ENCODE measurements around the gene SH3BGRL3.
A peak's percentile ranks its signal among the peaks of the same experiment; 100 is the strongest.
"Not testable (repeated sequence)": the region's sequence is repeated elsewhere in the genome, so short reads cannot be mapped to it uniquely, and the experiment has no call there.

SH3BGRL3 gene

DNA sequence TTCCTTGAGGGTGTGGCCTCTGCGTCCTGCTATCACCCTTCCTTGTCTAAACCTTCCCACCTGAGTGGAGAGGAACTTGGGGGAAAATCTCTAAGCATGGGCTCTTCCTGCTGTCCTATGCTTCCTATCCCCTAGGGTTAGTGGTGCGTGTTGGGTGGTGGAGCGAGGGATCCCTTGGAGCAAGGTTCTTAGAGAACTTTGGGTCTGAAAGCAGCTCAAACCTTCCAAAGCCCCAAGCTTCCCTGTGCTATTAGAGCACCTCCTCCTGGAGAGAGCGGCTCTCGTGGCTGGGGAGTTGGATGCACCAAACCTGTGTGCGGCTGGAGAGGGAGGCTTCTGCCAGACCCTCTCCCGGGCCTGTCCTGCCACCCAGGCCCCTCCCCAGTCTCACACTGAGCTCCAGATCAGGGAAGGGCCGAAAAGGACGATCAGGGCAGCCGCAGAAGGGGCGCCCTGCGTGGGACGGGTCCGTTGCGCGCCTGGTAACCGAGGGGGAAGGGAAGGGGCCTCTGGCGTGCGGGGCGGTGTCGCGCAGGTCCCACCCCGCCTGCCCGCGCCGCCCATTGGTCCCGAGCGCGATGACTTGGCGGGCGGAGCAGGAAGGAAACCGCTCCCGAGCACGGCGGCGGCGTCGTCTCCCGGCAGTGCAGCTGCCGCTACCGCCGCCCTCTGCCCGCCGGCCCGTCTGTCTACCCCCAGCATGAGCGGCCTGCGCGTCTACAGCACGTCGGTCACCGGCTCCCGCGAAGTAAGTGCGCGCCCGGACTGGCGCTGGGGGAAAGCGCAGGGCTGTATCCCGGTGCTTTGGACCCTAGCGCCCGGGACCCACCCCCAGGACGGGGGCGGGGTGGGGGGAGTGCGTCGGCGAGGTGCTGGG is at the start of gene SH3BGRL3:
Gene SH3BGRL3, plus strand, starts transcription at position 631 of the 877 bp plus-strand sequence. Its CDS starts 70 bp downstream, at position 701.
- peak; percentile 85 for DNase-seq

DNA sequence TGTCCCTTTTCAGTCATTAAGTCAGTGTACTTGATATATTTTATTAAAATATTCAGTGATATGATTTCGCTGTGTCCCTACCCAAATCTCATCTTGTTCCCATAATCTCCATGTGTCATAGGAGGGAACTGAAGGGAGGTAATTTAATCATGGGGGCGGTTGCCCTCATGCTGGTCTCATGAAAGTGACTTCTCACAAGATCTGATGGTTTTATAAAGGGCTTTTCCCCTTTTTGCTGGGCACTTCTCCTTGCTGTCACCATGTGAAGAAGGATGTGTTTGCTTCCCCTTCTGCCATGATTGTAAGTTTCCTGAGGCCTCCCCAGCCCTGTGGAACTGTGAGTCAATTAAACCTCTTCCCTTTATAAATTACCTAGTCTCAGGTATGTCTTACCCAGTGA is 49.2 kb upstream of the SH3BGRL3 start:
- DNase-seq = not testable (repeated sequence)

DNA sequence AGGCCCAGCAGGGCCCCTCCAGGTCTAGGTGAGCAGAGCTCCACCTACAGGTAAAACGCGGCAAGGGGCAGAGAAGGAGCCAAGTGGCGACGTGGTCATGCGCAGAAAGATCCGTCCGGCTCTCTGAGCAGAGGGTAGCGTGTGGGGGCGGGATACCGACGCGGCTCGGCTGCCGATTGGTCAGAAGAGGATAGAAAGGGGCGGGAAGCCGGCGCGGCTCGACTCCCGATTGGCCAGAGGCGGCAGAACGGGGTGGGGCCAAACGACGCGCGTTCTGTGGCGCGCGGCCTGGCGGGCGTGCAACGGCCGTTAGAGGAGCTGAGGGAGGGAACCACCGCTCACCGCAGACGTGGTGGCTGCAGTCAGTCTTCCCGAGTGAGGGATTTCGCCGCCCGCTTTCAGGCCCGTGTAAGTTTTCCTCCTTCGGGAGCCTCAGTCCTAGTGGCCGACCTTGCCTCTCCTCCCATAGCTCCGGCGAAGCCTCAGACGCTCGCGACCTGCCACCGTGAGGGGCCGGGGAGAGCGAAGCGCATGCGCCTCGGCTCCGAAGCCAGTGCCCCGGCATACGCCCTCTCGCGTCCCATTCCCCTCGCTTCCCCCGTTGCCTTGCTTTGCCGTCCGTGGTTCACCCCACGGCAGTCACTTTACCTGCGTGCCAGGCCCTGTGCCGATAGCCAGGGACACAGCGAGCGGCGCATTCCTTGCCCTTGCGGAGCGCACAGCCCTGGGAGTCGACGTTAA is 45.8 kb upstream of the SH3BGRL3 start, which contains the start of gene CEP85:
Gene CEP85, plus strand, starts transcription at position 298 of the 741 bp plus-strand sequence. CDS start 5,584 bp downstream, outside the sequence.
- peak; percentile 99 for DNase-seq

GRCh38 chr1:26234644-26235370 is 45.1 kb upstream of the SH3BGRL3 start:
- peak; percentile 36 for DNase-seq

DNA sequence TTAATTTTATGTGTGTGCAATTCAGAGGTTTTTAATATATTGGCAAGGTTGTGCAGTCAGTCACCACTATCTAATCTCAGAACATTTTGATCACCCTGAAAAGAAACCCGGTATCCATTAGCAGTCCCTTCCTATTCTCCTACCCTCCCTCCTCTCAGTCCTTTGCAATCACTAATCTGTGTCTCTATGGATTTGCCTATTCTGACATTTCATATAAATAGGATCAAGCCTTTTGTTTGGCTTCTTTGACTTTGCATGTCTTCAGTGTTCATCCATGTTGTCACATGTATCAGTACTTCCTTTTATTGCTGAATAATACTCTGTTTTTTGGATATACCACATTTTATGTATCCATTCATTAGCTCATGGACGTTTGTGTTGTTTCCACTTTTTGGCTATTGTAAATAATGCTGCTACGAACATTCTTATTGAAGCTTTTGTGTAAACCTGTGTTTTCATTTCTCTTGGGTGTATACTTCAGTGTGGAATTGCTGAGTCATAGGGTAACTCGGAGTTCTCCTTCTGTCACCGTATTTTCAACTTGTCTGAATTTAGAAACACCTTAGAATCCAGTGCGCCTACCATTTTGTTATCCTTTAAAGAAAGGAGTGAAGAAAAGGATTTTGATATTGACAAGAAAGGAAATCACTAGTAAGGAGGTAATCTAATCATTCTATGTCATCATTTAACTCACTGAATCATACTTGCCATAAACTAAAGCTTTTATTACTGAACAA is 42.5 kb upstream of the SH3BGRL3 start:
- DNase-seq = no peak

DNA sequence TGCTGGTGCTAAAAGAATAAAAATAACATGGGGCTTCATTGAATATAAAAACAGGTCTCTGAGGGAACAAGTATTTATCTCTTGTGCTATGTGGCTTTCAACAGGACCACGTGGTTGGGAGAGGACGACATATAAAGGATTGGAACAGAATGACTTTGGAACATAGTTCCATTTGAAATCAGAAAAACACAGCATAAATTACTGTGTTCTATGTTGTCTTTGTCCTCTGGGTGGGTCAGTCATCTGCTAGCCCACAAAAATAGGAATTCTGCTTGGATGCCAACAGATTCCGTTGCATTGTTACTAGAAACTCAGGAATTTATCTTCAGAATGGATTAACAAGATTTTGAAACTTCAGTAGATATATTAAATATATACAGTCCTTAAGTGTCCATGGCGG is 40.0 kb upstream of the SH3BGRL3 start:
- DNase-seq = no peak

- no peak for DNase-seq
These were observed 27.2 kb upstream of the SH3BGRL3 start for GRCh38 chr1:26252718-26253117.

- no peak for DNase-seq
These were observed 25.5 kb upstream of the SH3BGRL3 start for GRCh38 chr1:26254404-26254803.

- DNase-seq = no peak
These were observed 22.7 kb upstream of the SH3BGRL3 start for GRCh38 chr1:26257222-26257621.

DNA sequence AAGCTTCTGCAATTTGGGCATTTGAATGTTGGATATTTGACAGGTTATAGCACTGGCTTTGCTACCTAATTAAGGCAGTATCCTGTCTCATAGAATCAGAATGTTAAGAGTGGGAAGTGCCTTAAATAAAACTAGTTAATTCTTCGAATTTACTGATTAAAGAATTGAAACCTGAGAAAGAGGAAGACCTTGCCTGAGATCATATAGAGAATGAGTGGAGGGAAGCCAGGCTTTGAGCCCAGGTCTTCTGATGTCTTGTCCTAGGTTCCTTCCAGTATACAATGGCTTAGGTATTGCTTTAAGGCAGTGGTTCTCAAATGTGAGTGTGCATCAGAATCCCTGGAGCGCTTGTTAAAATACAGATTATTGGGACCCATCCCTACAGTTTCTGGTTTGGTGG is 20.9 kb upstream of the SH3BGRL3 start:
- DNase-seq = no peak

DNA sequence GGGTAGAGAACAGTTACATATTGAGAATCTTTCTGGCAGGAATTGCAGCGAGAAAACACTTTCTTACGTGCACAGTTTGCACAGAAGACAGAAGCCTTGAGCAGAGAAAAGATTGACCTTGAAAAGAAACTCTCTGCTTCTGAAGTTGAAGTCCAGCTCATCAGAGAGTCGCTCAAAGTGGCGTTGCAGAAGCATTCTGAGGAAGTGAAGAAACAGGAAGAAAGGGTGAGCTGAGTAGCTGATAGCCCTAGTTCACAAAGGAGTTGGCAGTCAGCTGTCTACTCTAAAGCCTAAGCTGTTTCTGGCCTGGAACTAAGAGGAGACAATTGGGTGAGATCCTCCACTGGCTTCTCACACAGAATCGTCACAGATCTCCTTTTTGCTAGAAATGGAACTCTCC is 20.3 kb upstream of the SH3BGRL3 start:
- no peak for DNase-seq

GRCh38 chr1:26263212-26263611 is 16.7 kb upstream of the SH3BGRL3 start:
- no peak for DNase-seq

DNA sequence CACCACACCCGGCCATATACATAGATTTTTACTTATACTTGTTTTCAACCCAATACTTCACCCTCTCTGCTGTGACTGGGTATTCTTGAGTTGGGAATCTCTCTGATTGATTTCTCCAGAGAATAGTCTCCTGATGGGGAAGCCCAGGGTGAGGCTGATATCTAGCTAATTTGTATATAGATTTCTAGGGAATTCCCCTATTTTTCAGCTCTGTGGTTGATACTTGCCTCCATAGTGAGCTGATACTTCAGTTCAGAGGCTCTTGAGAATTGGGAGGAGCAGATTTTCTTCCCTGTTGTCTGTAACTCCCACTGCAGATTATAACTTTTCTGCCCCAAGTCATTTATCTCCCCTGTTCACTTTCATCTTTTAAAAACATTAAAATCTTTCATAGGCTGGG is 14.5 kb upstream of the SH3BGRL3 start:
- no peak for DNase-seq

DNA sequence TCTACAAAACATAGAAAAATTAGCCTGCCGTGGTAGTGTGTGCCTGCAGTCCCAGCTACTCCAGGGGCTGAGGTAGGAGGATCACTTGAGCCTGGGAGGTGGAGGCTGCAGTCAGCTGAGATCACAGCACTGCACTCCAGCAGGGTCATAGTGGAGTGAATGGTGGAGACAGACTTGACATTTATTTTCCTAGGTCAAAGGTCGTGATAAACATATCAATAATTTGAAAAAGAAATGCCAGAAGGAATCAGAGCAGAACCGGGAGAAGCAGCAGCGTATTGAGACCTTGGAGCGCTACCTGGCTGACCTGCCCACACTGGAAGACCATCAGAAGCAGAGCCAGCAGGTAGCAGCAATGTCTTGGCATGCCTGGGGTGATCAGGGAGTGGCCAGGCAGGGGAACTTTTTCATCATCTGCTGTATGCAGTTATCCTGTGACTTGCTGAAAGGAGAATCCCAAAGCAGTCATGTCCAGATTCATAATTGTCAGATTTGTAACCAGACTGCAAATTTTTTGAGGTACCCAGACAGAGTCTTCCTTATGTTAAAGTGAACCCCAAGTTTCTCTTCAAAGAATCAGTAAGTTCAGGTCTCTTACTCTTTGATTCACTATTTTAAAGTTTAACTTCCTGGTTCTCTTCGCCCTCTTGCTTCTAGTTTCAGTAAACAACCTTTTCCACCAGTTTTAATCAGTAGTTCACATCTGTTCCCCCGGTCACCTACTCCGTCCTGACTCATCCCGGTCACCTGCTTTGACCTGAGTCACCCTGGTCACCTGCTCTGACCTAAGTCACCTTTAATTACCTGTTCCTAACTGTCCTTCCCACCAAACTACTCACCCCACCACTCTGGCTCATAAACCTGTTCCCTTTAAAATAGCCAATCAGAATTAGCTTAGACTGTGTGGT is 11.3 kb upstream of the SH3BGRL3 start:
- no peak for DNase-seq

DNA sequence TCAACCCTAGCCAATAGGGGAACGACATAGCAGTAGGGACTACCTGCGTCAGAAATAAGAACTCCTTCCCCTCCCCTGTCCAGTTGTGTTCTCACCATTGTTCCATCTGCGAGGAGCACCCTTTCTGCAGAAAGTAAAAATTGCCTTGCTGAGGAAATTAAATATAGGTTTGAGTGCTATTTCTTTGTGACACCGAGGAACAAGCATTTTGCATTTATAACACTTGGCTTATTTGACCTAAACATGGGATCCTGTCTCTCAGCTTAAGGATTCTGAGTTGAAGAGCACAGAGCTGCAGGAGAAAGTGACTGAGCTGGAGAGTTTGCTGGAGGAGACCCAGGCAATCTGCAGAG is 10.7 kb upstream of the SH3BGRL3 start:
- DNase-seq = no peak

DNA sequence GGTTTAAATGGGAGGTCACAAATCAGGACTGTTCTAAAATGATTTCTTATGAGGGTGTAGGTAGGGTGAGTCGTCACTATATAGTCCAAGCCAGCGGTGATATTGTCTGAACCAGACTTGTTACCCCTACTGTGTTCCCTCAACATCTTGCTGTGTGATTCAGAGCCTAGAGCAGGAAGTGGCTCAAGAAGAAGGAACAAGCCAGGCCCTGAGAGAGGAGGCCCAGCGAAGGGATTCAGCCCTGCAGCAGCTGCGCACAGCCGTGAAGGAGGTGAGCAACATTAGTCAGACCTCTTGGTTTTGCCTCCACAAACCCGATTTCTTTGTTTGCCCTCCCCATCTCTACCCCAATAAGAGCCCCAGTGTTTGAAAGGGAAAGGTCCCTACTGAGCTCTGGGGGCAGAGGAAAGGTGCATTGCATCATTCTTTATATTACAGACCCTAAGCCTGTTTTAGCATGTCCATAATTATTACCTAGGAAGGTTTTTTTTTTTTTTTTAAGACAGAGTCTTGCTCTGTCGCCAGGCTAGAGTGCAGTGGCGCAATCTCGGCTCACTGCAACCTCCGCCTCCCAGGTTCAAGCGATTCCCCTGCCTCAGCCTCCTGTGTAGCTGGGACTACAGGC is 5.0 kb upstream of the SH3BGRL3 start:
- DNase-seq = no peak

DNA sequence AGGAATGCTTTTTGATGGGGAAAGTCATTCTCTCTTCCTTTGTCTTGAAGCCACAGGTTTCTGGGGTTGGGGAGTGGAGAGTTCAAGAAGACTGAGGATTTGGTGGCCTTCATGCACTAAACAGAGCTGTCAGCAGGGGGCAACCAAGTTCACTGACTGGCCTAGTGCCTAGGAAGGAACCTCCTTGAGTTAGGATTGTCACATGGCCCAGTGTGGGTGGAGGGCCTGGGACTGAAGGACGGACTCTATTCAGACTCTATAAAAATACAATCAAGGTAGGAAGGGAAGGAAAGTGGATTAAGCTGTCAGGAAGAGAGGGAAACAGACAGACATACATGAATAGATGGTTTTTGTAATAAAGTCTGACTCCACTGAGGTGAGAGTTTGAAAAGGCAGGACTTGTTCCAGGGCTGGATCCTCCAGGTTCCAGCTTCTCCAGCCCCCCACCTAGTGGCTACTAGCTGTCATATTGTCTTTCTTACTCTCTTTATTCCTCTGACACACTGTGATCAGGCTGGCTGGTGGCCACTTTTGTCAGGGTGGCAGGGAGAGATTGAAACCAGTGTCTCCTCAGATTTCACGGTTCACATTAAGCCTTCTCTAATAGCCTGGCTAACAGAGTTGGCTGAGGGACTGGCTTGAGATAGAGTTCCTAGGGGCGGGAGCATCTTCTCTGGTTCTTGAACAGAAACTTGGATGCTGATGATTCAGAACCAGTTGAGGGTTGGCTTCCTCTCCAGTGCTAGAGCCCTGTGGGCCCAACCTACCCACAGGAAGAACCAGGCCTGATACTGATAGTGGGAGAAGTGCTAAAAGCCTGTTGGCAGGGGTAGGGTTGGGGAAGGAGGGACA is 4.1 kb upstream of the SH3BGRL3 start:
- DNase-seq = peak; percentile 82

DNA sequence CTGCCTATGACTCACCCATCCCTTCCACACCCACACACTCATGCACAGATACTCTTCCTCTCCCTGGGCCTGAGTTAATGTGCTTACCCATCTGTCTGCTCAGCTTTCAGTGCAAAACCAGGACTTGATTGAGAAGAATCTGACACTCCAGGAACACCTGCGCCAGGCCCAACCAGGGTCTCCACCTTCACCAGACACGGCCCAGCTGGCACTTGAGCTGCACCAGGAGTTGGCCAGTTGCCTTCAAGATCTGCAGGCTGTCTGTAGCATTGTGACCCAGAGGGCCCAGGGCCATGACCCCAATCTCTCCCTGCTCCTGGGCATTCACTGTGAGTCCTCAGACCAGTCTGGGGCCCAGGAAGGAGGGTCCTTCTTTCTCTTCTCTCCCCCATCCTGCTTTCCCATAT is 3.5 kb upstream of the SH3BGRL3 start:
- DNase-seq = no peak

- DNase-seq = no peak
These were observed 2.6 kb upstream of the SH3BGRL3 start for GRCh38 chr1:26277261-26277661.

- DNase-seq = no peak
These were observed 2.2 kb upstream of the SH3BGRL3 start for GRCh38 chr1:26277719-26278118.
